Panc1 (cell line): Measurements from ENCODE around the gene MAEA. TPM values are rescaled to one million over a fixed set of nuclear protein-coding genes. Genes with fewer than 3 reads are reported as not detected.
"Not testable (repeated sequence)": the region's sequence is repeated elsewhere in the genome, so short reads cannot be mapped to it uniquely, and the experiment has no call there.

ENCODE experiments used
- ATAC-seq: fragments of 200-7000 bp; cut with Tn5 transposase; 2 replicates; pipeline ENCODE4 v1.9.1; 2020; ENCODE audit warnings: mild to moderate bottlenecking, moderate library complexity
- BruUV-seq: library from RNA; stranded (reverse); fragments of 400-500 nt; replicated peaks from 2 replicates; lab custom pipeline; 2021; lab: Mats Ljungman, UMichigan
- CTCF ChIA-PET: fragments of 300-600 bp; sonication (Branson Sonifier 250); formaldehyde crosslinking; loops from one replicate; lab custom pipeline; 2022; ENCODE audit warnings: antibody characterized with exemption; lab: Charles Lee
- POLR2A ChIA-PET: fragments of 300-600 bp; sonication (Branson Sonifier 250); formaldehyde crosslinking; loops from one replicate; lab custom pipeline; 2022; ENCODE audit warnings: antibody characterized with exemption; lab: Charles Lee
- DNase-seq: peaks from one replicate; pipeline ENCODE4 v3.0.0-alpha.2; 2010; ENCODE audit warnings: low read depth, low spot score
- H3K27ac ChIP-seq: 2 replicates; pipeline ENCODE4 v1.5.1; 2011; ENCODE audit warnings: mild to moderate bottlenecking, low read length, inconsistent platforms
- H3K27me3 ChIP-seq: fragments of 200-500 bp; sonication (Bioruptor generic); 2 replicates; pipeline ENCODE4 v1.6.0; 2014; ENCODE audit warnings: low read length, inconsistent platforms; ENCODE audit not compliant: control insufficient read depth, insufficient read depth
- H3K36me3 ChIP-seq: fragments of 200-500 bp; sonication (Bioruptor generic); 2 replicates; pipeline ENCODE4 v1.5.1; 2014; ENCODE audit warnings: inconsistent platforms, mild to moderate bottlenecking, low read length, moderate library complexity; ENCODE audit not compliant: control insufficient read depth, insufficient read depth
- H3K4me1 ChIP-seq: 2 replicates; pipeline ENCODE4 v1.5.1; 2011; ENCODE audit warnings: inconsistent platforms, mild to moderate bottlenecking, low read length, moderate library complexity; ENCODE audit not compliant: control insufficient read depth, insufficient read depth
- H3K4me3 ChIP-seq, 2 experiments: 2 replicates each; pipeline ENCODE4 v1.5.1; 2011 to 2012; ENCODE audit warnings: low read depth in 2 of 2, low read length in 2 of 2, mild to moderate bottlenecking in 2 of 2, inconsistent platforms in 1 of 2, moderate library complexity in 1 of 2
- H3K9me3 ChIP-seq: fragments of 200-500 bp; sonication (Bioruptor generic); 2 replicates; pipeline ENCODE4 v1.5.1; 2014; ENCODE audit warnings: low read depth, mild to moderate bottlenecking, inconsistent platforms, low read length, moderate library complexity; ENCODE audit not compliant: control insufficient read depth, insufficient read depth
- POLR2AphosphoS5 ChIP-seq: IDR thresholded peaks from 2 replicates; pipeline ENCODE4 v1.6.1; 2012; ENCODE audit warnings: mild to moderate bottlenecking, low read depth, low read length, moderate library complexity
- REST ChIP-seq, 2 experiments: IDR thresholded peaks; 2 replicates each; pipeline ENCODE4 v1.6.1; 2011 to 2012; ENCODE audit warnings: low read depth in 2 of 2, control low read depth in 1 of 2, low read length in 1 of 2, mild to moderate bottlenecking in 1 of 2, moderate library complexity in 1 of 2; ENCODE audit not compliant: insufficient read depth in 1 of 2
- SIN3A ChIP-seq: IDR thresholded peaks from 2 replicates; pipeline ENCODE4 v1.6.1; 2012; ENCODE audit warnings: low read depth, mild to moderate bottlenecking, low read length, moderate library complexity, borderline replicate concordance; ENCODE audit not compliant: insufficient read depth
- TCF7L2 ChIP-seq: IDR thresholded peaks from 2 replicates; pipeline ENCODE4 v1.6.1; 2011; ENCODE audit warnings: mild to moderate bottlenecking, low read depth, low read length, inconsistent platforms
- in situ Hi-C: cut with HindIII; loops from 2 replicates; pipeline ENCODE4 v1.10.0; 2016; ENCODE audit warnings: low sequenced_read_pairs, low pct_unique_long_range_greater_than_20kb
- intact Hi-C: fragments of 100-400 bp; cut with micrococcal nuclease; formaldehyde crosslinking; loops from one replicate; pipeline ENCODE4 v1.10.0; 2022; ENCODE audit not compliant: unreplicated experiment
- total RNA-seq: library from RNA; stranded (reverse); gene quantifications from one replicate; pipeline ENCODE4 v1.2.1, GENCODE V29; 2021; ENCODE audit not compliant: unreplicated experiment
- TF ChIP-seq, protein P1 (sequence below): fragments of 450-650 bp; IDR thresholded peaks from 2 replicates; pipeline ENCODE4 v1.5.1; 2017; ENCODE audit warnings: mild to moderate bottlenecking

Gene MAEA
- total RNA-seq, 1 experiment from 2014 or later: 62.3 TPM

DNA sequence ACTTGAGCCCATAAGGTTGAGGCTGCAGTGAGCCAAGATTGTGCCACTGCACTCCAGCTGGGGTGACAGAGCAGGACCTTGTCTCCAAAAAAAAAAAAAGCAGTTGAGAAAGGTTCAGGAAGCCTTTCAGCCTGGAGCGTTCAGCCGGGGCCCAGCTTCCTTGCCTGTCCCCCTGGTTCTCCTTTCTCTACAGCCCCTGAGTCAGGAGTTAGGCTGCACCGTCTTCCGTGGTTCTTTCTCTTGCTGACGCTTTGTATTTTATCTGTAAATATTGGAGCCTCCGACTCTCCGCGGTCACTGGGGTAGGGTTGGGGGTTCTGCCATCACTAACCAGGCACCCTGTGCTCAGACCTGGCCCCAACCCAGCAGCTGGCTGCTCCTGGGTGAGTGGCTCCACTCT lies 43.6 kb downstream of the MAEA start:
- H3K9me3 ChIP-seq: no peaks in the 10 kb centered on the region
- intact Hi-C loops: no loop called here
- ChIA-PET CTCF (no interaction called here), POLR2A (no interaction called here)
- BruUV-seq: no TSS peak
- no peak overlapping the region for H3K4me3 ChIP-seq
- H3K27ac ChIP-seq: no peak overlapping the region
- in situ Hi-C loops: no loop called here
- TF ChIP-seq TCF7L2 (no peak), POLR2AphosphoS5 (no peak)
- no peaks in the 10 kb centered on the region for H3K4me1 ChIP-seq
- H3K36me3 ChIP-seq: no peaks in the 10 kb centered on the region
- no peak for DNase-seq
- no peak for ATAC-seq
- no peaks in the 10 kb centered on the region for H3K27me3 ChIP-seq

- POLR2A ChIA-PET: interaction anchor here (0.5 kb wide), 1 partner anchor 192 kb away, joined by 7 read pairs; no protein-coding TSS in a partner anchor
- H3K4me3 ChIP-seq, intact Hi-C loops, ATAC-seq, H3K9me3 ChIP-seq, H3K36me3 ChIP-seq, H3K27me3 ChIP-seq, BruUV-seq, H3K27ac ChIP-seq, CTCF ChIA-PET, in situ Hi-C loops, DNase-seq, H3K4me1 ChIP-seq: not testable (repeated sequence)
Observed at GRCh38 chr4:1333851-1334578, 44.3 kb downstream of the MAEA start.

DNA sequence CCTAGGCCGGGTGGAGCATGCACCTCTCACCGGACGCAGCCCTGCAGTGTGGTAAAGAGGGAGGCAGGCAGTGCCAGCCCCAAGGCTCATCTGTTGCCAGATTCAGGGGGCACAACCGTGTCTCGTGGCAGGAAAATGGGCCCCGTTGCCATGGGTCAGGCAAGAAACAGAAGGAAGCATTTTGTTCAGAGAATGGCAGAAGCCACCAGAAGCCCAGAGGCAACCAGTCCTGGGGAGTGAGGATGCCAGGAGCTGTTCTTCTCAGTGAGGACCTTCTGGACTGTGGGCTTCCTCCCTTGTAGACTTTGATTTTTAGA lies 44.8 kb downstream of the MAEA start:
- in situ Hi-C loops (no loop called here), intact Hi-C loops (no loop called here)
- ATAC-seq (no peak), DNase-seq (no peak)
- Histone ChIP-seq H3K4me3 (no peak overlapping the region), H3K4me1 (no peaks in the 10 kb centered on the region), H3K36me3 (no peaks in the 10 kb centered on the region), H3K27me3 (no peaks in the 10 kb centered on the region), H3K9me3 (no peaks in the 10 kb centered on the region), H3K27ac (no peak overlapping the region)
- no peak for TF ChIP-seq POLR2AphosphoS5
- BruUV-seq: no TSS peak
- ChIA-PET POLR2A (interaction anchor here (0.5 kb wide), 1 partner anchor 193 kb away, joined by 7 read pairs; no protein-coding TSS in a partner anchor), CTCF (no interaction called here)

DNA sequence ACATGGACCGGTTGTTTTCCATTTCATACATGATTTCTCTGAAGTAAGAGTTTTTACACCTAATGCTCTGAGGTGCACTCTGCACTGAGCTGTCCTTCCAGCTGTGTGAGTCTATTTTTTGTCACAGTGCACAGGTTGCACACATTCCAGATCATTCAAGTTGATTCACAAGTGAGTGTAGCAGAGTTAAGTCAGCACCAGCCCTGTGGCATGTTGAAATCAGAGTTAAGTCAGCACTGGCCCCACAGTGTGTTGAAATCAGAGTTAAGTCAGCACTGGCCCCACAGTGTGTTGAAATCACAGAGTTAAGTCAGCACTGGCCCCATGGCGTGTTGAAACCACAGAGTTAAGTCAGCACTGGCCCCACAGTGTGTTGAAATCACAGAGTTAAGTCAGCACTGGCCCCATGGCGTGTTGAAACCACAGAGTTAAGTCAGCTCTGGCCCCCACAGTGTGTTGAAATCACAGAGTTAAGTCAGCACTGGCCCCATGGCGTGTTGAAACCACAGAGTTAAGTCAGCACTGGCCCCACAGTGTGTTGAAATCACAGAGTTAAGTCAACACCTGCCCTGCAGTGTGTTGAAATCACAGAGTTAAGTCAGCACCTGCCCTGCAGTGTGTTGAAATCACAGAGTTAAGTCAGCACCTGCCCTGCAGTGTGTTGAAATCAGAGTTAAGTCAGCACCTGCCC lies 45.6 kb downstream of the MAEA start:
- intact Hi-C loops, H3K4me1 ChIP-seq, BruUV-seq, H3K36me3 ChIP-seq, CTCF ChIA-PET, DNase-seq, ATAC-seq, H3K27me3 ChIP-seq, H3K4me3 ChIP-seq, H3K27ac ChIP-seq, H3K9me3 ChIP-seq, in situ Hi-C loops, POLR2A ChIA-PET: not testable (repeated sequence)

DNA sequence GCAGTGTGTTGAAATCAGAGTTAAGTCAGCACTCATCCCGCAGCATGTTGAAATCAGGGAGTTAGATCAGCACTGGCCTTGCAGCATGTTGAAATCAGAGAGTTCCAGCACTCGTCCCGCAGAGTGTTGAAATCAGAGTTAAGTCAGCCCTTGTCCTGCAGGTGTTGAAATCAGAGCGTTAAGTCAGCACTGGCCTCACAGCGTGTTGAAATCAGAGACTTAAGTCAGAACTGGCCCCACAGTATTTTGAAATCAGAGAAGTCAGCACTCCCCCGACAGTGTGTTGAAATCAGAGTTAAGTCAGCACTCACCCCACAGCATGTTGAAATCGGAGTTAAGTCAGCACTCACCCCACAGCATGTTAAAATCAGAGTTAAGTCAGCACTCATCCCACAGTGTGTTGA lies 46.4 kb downstream of the MAEA start:
- TF ChIP-seq TCF7L2: no peak
- TF ChIP-seq SIN3A: no peak
- TF ChIP-seq, protein P1, sequence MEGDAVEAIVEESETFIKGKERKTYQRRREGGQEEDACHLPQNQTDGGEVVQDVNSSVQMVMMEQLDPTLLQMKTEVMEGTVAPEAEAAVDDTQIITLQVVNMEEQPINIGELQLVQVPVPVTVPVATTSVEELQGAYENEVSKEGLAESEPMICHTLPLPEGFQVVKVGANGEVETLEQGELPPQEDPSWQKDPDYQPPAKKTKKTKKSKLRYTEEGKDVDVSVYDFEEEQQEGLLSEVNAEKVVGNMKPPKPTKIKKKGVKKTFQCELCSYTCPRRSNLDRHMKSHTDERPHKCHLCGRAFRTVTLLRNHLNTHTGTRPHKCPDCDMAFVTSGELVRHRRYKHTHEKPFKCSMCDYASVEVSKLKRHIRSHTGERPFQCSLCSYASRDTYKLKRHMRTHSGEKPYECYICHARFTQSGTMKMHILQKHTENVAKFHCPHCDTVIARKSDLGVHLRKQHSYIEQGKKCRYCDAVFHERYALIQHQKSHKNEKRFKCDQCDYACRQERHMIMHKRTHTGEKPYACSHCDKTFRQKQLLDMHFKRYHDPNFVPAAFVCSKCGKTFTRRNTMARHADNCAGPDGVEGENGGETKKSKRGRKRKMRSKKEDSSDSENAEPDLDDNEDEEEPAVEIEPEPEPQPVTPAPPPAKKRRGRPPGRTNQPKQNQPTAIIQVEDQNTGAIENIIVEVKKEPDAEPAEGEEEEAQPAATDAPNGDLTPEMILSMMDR: no peak
- no peak for TF ChIP-seq POLR2AphosphoS5
- no peak for TF ChIP-seq REST (IDR thresholded peaks at IDR 0.05; ENCODE audit: insufficient read depth in 1 of 2, low read depth in 2 of 2, low read length in 1 of 2)
- Histone ChIP-seq H3K27ac (no peak overlapping the region), H3K36me3 (no peaks in the 10 kb centered on the region), H3K4me1 (no peaks in the 10 kb centered on the region), H3K9me3 (no peaks in the 10 kb centered on the region), H3K4me3 (no peak overlapping the region), H3K27me3 (no peaks in the 10 kb centered on the region)
- no TSS peak for BruUV-seq
- no peak for DNase-seq
- ATAC-seq: no peak
- CTCF ChIA-PET: no interaction called here
- in situ Hi-C loops (no loop called here), intact Hi-C loops (no loop called here)
- POLR2A ChIA-PET: no interaction called here
